OCI-LY1 (cell line): ENCODE data around the gene GLIPR1L2.

Source experiments
- H2AFZ ChIP-seq: fragments of 200-600 bp; sonication (generic), shearing (Covaris generic); 2 replicates; pipeline ENCODE4 v1.6.0; 2014; ENCODE audit warnings: antibody characterized with exemption, mild to moderate bottlenecking, low read length
- H3F3A ChIP-seq: fragments of 200-600 bp; sonication (generic), shearing (Covaris generic); 2 replicates; pipeline ENCODE4 v1.6.0; 2014; ENCODE audit warnings: mild to moderate bottlenecking, antibody characterized with exemption, low read length, moderate library complexity; ENCODE audit not compliant: insufficient read depth
- H3K27ac ChIP-seq: fragments of 200-600 bp; sonication (generic); 2 replicates; pipeline ENCODE4 v1.5.1; 2014; ENCODE audit warnings: low read length, mixed run types, mild to moderate bottlenecking, low read depth; ENCODE audit not compliant: poor library complexity, severe bottlenecking
- H3K27me3 ChIP-seq: fragments of 200-600 bp; sonication (generic); 2 replicates; pipeline ENCODE4 v1.6.0; 2014; ENCODE audit warnings: antibody characterized with exemption, mild to moderate bottlenecking, low read length, moderate library complexity; ENCODE audit not compliant: insufficient read depth
- H3K36me3 ChIP-seq: fragments of 200-600 bp; sonication (generic); 2 replicates; pipeline ENCODE4 v1.6.1; 2014; ENCODE audit warnings: mild to moderate bottlenecking, antibody characterized with exemption, low read length, moderate library complexity, mixed read lengths; ENCODE audit not compliant: insufficient read depth
- H3K4me1 ChIP-seq: fragments of 200-600 bp; sonication (generic); 2 replicates; pipeline ENCODE4 v1.5.1; 2014; ENCODE audit warnings: mild to moderate bottlenecking, low read length, moderate library complexity; ENCODE audit not compliant: insufficient read depth, severe bottlenecking
- H3K4me2 ChIP-seq: fragments of 200-600 bp; sonication (generic), shearing (Covaris generic); 2 replicates; pipeline ENCODE4 v1.6.1; 2014; ENCODE audit warnings: low read length
- H3K4me3 ChIP-seq: fragments of 200-600 bp; sonication (generic); 2 replicates; pipeline ENCODE4 v1.5.1; 2014; ENCODE audit warnings: low read length, low read depth, mild to moderate bottlenecking, mixed read lengths; ENCODE audit not compliant: poor library complexity, severe bottlenecking
- H3K79me2 ChIP-seq: fragments of 200-600 bp; shearing (Covaris generic); 2 replicates; pipeline ENCODE4 v1.6.1; 2016; ENCODE audit warnings: mixed run types, low read length, mixed read lengths; ENCODE audit not compliant: insufficient read depth
- H3K9ac ChIP-seq: fragments of 200-600 bp; sonication (generic), shearing (Covaris generic); 2 replicates; pipeline ENCODE4 v1.6.1; 2014; ENCODE audit warnings: mild to moderate bottlenecking, low read length, mixed read lengths
- H3K9me2 ChIP-seq: fragments of 200-600 bp; sonication (generic), shearing (Covaris generic); 2 replicates; pipeline ENCODE4 v1.6.1; 2014; ENCODE audit warnings: low read depth, mild to moderate bottlenecking, low read length, mixed read lengths
- H3K9me3 ChIP-seq: fragments of 200-600 bp; shearing (Covaris generic); 2 replicates; pipeline ENCODE4 v1.6.1; 2014; ENCODE audit warnings: low read length, mixed read lengths
- H4K20me1 ChIP-seq: fragments of 200-600 bp; sonication (generic), shearing (Covaris generic); 2 replicates; pipeline ENCODE4 v1.6.0; 2016; ENCODE audit warnings: mild to moderate bottlenecking, low read length; ENCODE audit not compliant: insufficient read depth
- EZH2 ChIP-seq: fragments of 200-600 bp; sonication (generic), shearing (Covaris generic); IDR thresholded peaks from 2 replicates; pipeline ENCODE4 v1.8.0; 2017; ENCODE audit warnings: borderline replicate concordance, mixed run types, mild to moderate bottlenecking, antibody characterized with exemption, low read length, moderate library complexity, mixed read lengths
- TF ChIP-seq, protein P1 (sequence below): fragments of 200-600 bp; sonication (generic), shearing (Covaris generic); IDR thresholded peaks from 2 replicates; pipeline ENCODE4 v1.5.1; 2017; ENCODE audit warnings: mild to moderate bottlenecking, antibody characterized with exemption, low read length, moderate library complexity, mixed read lengths

Gene GLIPR1L2

DNA sequence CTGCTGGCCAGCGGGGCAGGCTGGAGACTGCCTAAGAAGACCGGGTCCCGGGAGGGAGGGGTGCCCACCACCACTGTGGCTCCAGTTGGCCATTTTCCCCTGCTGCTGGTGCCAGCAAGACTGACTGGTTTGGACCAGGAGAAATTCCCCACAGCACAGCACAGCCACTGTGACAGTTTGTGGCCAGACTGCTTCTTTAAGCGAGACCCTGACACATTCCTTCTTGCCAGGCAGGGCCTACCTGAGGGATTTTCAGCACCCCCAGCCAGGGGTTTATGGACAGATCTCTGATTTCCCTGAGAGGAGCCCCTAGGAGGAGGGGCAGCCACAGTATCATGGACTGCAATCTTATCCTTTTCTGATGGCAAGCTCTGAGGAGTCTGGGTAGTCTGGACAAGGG is 40.9 kb upstream of the GLIPR1L2 start:
- Histone ChIP-seq H3K27ac (no peak overlapping the region), H3K9me2 (no peaks in the 10 kb centered on the region), H3K79me2 (no peaks in the 10 kb centered on the region), H3K9me3 (no peaks in the 10 kb centered on the region), H4K20me1 (no peaks in the 10 kb centered on the region), H3K27me3 (no peaks in the 10 kb centered on the region), H3K4me2 (no peak overlapping the region), H3K4me1 (no peaks in the 10 kb centered on the region), H3F3A (no peaks in the 10 kb centered on the region), H3K4me3 (no peak overlapping the region), H2AFZ (no peak overlapping the region), H3K9ac (no peak overlapping the region), H3K36me3 (no peaks in the 10 kb centered on the region)
- no peak for TF ChIP-seq EZH2
- TF ChIP-seq, protein P1, sequence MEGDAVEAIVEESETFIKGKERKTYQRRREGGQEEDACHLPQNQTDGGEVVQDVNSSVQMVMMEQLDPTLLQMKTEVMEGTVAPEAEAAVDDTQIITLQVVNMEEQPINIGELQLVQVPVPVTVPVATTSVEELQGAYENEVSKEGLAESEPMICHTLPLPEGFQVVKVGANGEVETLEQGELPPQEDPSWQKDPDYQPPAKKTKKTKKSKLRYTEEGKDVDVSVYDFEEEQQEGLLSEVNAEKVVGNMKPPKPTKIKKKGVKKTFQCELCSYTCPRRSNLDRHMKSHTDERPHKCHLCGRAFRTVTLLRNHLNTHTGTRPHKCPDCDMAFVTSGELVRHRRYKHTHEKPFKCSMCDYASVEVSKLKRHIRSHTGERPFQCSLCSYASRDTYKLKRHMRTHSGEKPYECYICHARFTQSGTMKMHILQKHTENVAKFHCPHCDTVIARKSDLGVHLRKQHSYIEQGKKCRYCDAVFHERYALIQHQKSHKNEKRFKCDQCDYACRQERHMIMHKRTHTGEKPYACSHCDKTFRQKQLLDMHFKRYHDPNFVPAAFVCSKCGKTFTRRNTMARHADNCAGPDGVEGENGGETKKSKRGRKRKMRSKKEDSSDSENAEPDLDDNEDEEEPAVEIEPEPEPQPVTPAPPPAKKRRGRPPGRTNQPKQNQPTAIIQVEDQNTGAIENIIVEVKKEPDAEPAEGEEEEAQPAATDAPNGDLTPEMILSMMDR = no peak

DNA sequence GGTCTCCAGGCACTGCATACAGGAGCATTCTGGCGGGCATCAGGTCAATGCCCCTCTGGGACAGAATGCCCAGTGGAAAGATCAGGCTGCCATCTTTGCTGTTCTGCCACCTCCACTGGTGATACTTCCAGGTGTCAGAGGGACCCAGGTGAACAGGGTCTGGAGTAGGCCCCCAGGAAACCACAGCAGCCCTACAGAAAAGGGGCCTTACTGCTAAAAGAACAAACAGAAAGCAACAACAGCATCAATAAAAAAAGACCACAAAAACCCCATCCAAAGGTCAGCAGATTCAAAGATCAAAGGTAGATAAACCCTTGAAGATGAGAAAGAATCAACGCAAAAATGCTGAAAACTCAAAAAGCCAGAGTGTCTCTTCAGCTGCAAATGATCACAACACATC is 40.5 kb upstream of the GLIPR1L2 start:
- no peak overlapping the region for H3K9ac ChIP-seq

DNA sequence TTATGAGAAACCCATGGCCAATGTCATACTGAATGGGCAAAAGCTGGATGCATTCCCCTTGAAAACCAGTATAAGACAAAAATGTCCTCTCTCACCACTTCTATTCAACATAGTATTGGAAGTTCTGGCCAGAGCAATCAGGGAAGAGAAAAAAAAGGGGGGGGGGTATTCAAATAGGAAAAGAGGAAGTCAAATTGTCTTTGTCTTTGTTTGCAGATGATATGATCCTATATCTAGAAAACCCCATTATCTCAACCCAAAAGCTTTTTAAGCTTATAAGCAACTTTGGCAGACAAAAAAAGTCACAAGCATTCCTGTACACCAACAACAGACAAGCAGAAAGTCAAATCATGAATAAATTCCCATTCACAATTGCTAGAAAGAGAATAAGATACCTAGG is 36.9 kb upstream of the GLIPR1L2 start:
- H2AFZ ChIP-seq = no peak overlapping the region
- no peaks in the 10 kb centered on the region for H3F3A ChIP-seq
- H3K9ac ChIP-seq = no peak overlapping the region
- no peaks in the 10 kb centered on the region for H3K9me2 ChIP-seq
- no peak overlapping the region for H3K27ac ChIP-seq
- no peak overlapping the region for H3K4me2 ChIP-seq
- no peaks in the 10 kb centered on the region for H4K20me1 ChIP-seq
- H3K27me3 ChIP-seq = no peaks in the 10 kb centered on the region
- no peaks in the 10 kb centered on the region for H3K36me3 ChIP-seq
- no peak for TF ChIP-seq EZH2
- TF ChIP-seq, protein P1 = no peak
- no peaks in the 10 kb centered on the region for H3K79me2 ChIP-seq
- no peaks in the 10 kb centered on the region for H3K4me1 ChIP-seq
- no peak overlapping the region for H3K4me3 ChIP-seq
- H3K9me3 ChIP-seq = no peaks in the 10 kb centered on the region

More for the DNA sequence above, 40.5 kb upstream of the GLIPR1L2 start:
- no peaks in the 10 kb centered on the region for H3K9me2 ChIP-seq
- no peaks in the 10 kb centered on the region for H4K20me1 ChIP-seq
- H3K27me3 ChIP-seq = no peaks in the 10 kb centered on the region
- H3K4me1 ChIP-seq = no peaks in the 10 kb centered on the region
- no peak overlapping the region for H3K4me3 ChIP-seq
- no peaks in the 10 kb centered on the region for H3K36me3 ChIP-seq
- no peaks in the 10 kb centered on the region for H3F3A ChIP-seq
- H3K4me2 ChIP-seq = no peak overlapping the region
- H3K9me3 ChIP-seq = no peaks in the 10 kb centered on the region
- no peak overlapping the region for H3K27ac ChIP-seq
- TF ChIP-seq, protein P1 = no peak
- TF ChIP-seq EZH2 = no peak
- no peak overlapping the region for H2AFZ ChIP-seq
- H3K79me2 ChIP-seq = no peaks in the 10 kb centered on the region
